HepG2 (cell line): ENCODE results near the gene SH3BP2. TPM values are rescaled to one million over a fixed set of nuclear protein-coding genes. Genes with fewer than 3 reads are reported as not detected.

Source experiments
- HDAC2 ChIP-seq: sonication (generic); formaldehyde crosslinking; IDR thresholded peaks from 2 replicates; pipeline ENCODE4 v1.4.0; 2020; ENCODE audit warnings: missing genetic modification reagents
- JARID2 ChIP-seq: sonication (generic); formaldehyde crosslinking; IDR thresholded peaks from 2 replicates; pipeline ENCODE4 v1.8.1; 2023; ENCODE audit warnings: missing genetic modification reagents, inconsistent platforms; ENCODE audit not compliant: insufficient replicate concordance
- PHF21A ChIP-seq: sonication (generic); formaldehyde crosslinking; IDR thresholded peaks from 2 replicates; pipeline ENCODE4 v1.5.0; 2020; ENCODE audit warnings: mild to moderate bottlenecking, missing genetic modification reagents
- PITX1 ChIP-seq: sonication (generic); formaldehyde crosslinking; IDR thresholded peaks from 2 replicates; pipeline ENCODE4 v1.5.1; 2020; ENCODE audit warnings: mild to moderate bottlenecking, missing genetic modification reagents
- SALL1 ChIP-seq: sonication (generic); formaldehyde crosslinking; IDR thresholded peaks from 2 replicates; pipeline ENCODE4 v1.8.0; 2022; ENCODE audit warnings: mild to moderate bottlenecking, missing genetic modification reagents
- TBX2 ChIP-seq: sonication (generic); formaldehyde crosslinking; IDR thresholded peaks from 2 replicates; pipeline ENCODE4 v1.5.0; 2020; ENCODE audit warnings: missing genetic modification reagents, mild to moderate bottlenecking, borderline replicate concordance
- ZFX ChIP-seq: sonication (generic); formaldehyde crosslinking; IDR thresholded peaks from 2 replicates; pipeline ENCODE4 v1.4.0; 2020; ENCODE audit warnings: mild to moderate bottlenecking, low read depth, missing genetic modification reagents, moderate library complexity
- ZMAT3 ChIP-seq: sonication (generic); formaldehyde crosslinking; conservative IDR thresholded peaks from 2 replicates; pipeline ENCODE4 v1.7.0; 2021; ENCODE audit warnings: missing genetic modification reagents
- ZMYM4 ChIP-seq: sonication (generic); formaldehyde crosslinking; IDR thresholded peaks from 2 replicates; pipeline ENCODE4 v1.8.1; 2023; ENCODE audit warnings: mild to moderate bottlenecking, missing genetic modification reagents
- ZNF296 ChIP-seq: sonication (generic); formaldehyde crosslinking; conservative IDR thresholded peaks from 2 replicates; pipeline ENCODE4 v1.5.0; 2020; ENCODE audit warnings: mild to moderate bottlenecking, missing genetic modification reagents
- ZNF431 ChIP-seq: sonication (generic); formaldehyde crosslinking; IDR thresholded peaks from 2 replicates; pipeline ENCODE4 v1.9.0; 2022; ENCODE audit warnings: missing genetic modification reagents, low read depth, mild to moderate bottlenecking, borderline replicate concordance
- polyA plus RNA-seq, 8 experiments: library from polyadenylated mRNA; depleted of rRNA in 3 of 8; stranded (reverse) in 7 of 8; unstranded in 1 of 8; fragments of >200 nt; fragmentation: Illumina TruSeq in 4 of 8; extraction: Trizol in 4 of 8; gene quantifications; 2 replicates each; pipeline versions ENCODE4 v1.2.1 to v1.2.3, GENCODE V29; 2011 to 2016; ENCODE audit warnings: low read depth in 4 of 8, missing spikeins in 1 of 8, mixed read lengths in 1 of 8; ENCODE audit not compliant: insufficient read depth in 1 of 8
- total RNA-seq, 5 experiments: library from RNA; depleted of rRNA; stranded (reverse); fragments of >200 nt; fragmentation: Illumina TruSeq; extraction: Trizol; gene quantifications; 2 replicates each; pipeline ENCODE4 v1.2.3, GENCODE V29; 2016; ENCODE audit warnings: low read depth in 1 of 5
- TF ChIP-seq, protein P1 (sequence below): sonication (generic); formaldehyde crosslinking; conservative IDR thresholded peaks from 2 replicates; pipeline ENCODE4 v1.4.0; 2020; ENCODE audit warnings: mild to moderate bottlenecking, missing genetic modification reagents, moderate library complexity
- TF ChIP-seq, protein P2 (sequence below): sonication (generic); formaldehyde crosslinking; IDR thresholded peaks from 2 replicates; pipeline ENCODE4 v1.5.0; 2020; ENCODE audit warnings: mild to moderate bottlenecking, missing genetic modification reagents, borderline replicate concordance
- TF ChIP-seq, protein P3 (sequence below): sonication (generic); formaldehyde crosslinking; IDR thresholded peaks from 2 replicates; pipeline ENCODE4 v1.4.0; 2020; ENCODE audit warnings: low read depth, missing genetic modification reagents

Gene SH3BP2
- total and polyA plus RNA-seq, 2 of the 13 experiments (the other 11 are each of a cell fraction or from before 2014, with no cell fraction given) = 16.9 to 34.5 TPM

DNA sequence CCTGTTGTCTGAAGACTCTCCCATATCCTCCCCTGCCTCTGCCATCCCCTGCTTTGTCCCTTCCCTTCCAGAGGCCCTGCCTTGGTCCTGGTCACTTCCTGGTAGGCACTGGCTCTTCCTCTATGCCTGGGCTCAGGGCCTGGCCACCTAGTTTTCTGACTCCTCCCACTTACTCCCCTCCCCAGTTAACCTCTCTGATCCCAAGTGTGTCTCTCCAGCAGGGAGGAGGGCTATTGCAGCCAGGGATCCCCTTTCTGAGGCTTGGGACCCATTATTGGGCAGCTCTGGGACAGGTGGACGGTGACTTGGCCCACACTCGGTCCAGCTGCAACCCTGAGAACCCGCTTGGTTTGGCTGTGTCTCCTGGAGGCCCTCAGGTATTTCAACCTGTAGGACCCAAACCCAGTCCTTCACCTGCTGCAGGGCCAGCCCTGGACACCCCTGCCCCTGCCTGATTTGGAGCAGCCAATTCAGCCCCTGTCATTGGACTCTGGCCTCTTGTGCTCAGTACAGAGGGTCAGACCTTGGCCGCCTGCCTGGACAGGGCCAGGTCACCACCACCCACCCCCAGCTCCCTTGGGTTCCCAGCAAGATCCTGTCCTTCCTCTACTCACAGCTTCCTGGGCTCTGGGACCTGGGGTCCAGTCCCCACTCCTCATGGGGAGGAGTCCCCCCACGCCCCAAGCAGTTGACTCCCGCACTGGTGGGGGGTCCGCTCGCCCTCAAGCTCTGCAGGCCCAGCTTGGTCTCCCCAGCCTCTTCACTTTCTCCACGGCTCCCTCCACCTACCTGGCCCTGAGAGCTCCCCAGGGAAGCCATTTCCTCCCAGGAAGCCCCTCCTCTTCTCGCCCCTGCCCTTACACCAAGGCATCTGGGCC lies 1.1 kb upstream of the SH3BP2 start (continued):
- TF ChIP-seq, protein P1, sequence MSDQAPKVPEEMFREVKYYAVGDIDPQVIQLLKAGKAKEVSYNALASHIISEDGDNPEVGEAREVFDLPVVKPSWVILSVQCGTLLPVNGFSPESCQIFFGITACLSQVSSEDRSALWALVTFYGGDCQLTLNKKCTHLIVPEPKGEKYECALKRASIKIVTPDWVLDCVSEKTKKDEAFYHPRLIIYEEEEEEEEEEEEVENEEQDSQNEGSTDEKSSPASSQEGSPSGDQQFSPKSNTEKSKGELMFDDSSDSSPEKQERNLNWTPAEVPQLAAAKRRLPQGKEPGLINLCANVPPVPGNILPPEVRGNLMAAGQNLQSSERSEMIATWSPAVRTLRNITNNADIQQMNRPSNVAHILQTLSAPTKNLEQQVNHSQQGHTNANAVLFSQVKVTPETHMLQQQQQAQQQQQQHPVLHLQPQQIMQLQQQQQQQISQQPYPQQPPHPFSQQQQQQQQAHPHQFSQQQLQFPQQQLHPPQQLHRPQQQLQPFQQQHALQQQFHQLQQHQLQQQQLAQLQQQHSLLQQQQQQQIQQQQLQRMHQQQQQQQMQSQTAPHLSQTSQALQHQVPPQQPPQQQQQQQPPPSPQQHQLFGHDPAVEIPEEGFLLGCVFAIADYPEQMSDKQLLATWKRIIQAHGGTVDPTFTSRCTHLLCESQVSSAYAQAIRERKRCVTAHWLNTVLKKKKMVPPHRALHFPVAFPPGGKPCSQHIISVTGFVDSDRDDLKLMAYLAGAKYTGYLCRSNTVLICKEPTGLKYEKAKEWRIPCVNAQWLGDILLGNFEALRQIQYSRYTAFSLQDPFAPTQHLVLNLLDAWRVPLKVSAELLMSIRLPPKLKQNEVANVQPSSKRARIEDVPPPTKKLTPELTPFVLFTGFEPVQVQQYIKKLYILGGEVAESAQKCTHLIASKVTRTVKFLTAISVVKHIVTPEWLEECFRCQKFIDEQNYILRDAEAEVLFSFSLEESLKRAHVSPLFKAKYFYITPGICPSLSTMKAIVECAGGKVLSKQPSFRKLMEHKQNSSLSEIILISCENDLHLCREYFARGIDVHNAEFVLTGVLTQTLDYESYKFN (CRISPR knock-in tag) = peak; percentile 69
- TF ChIP-seq ZMYM4 (CRISPR knock-in tag) (peak; percentile 9; the same call in 1 of the 2 replicates), SALL1 (CRISPR knock-in tag) (peak; percentile 35; the same call in 1 of the 2 replicates), PITX1 (CRISPR knock-in tag) (peak; percentile 20; the same call in 1 of the 2 replicates), PHF21A (CRISPR knock-in tag) (peak; percentile 61), ZMAT3 (CRISPR knock-in tag) (0 out of 2 replicates have a peak, but pooled peaks have one; percentile 45), HDAC2 (CRISPR knock-in tag) (peak; percentile 23; the same call in 1 of the 2 replicates), ZNF296 (CRISPR knock-in tag) (0 out of 2 replicates have a peak, but pooled peaks have one; percentile 29), ZNF431 (CRISPR knock-in tag) (0 out of 2 replicates have a peak, but pooled peaks have one; percentile 43), ZFX (peak; percentile 38), TBX2 (peak; percentile 17; the same call in 1 of the 2 replicates), JARID2 (CRISPR knock-in tag) (peak; percentile 49)
- TF ChIP-seq, protein P2, sequence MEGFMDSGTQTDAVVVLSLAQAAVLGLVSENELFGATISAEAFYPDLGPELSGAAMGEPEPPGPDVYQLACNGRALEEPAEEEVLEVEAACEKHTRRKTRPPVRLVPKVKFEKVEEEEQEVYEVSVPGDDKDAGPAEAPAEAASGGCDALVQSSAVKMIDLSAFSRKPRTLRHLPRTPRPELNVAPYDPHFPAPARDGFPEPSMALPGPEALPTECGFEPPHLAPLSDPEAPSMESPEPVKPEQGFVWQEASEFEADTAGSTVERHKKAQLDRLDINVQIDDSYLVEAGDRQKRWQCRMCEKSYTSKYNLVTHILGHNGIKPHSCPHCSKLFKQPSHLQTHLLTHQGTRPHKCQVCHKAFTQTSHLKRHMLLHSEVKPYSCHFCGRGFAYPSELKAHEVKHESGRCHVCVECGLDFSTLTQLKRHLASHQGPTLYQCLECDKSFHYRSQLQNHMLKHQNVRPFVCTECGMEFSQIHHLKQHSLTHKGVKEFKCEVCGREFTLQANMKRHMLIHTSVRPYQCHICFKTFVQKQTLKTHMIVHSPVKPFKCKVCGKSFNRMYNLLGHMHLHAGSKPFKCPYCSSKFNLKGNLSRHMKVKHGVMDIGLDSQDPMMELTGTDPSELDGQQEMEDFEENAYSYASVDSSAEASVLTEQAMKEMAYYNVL (CRISPR knock-in tag) = no peak
- TF ChIP-seq, protein P3, sequence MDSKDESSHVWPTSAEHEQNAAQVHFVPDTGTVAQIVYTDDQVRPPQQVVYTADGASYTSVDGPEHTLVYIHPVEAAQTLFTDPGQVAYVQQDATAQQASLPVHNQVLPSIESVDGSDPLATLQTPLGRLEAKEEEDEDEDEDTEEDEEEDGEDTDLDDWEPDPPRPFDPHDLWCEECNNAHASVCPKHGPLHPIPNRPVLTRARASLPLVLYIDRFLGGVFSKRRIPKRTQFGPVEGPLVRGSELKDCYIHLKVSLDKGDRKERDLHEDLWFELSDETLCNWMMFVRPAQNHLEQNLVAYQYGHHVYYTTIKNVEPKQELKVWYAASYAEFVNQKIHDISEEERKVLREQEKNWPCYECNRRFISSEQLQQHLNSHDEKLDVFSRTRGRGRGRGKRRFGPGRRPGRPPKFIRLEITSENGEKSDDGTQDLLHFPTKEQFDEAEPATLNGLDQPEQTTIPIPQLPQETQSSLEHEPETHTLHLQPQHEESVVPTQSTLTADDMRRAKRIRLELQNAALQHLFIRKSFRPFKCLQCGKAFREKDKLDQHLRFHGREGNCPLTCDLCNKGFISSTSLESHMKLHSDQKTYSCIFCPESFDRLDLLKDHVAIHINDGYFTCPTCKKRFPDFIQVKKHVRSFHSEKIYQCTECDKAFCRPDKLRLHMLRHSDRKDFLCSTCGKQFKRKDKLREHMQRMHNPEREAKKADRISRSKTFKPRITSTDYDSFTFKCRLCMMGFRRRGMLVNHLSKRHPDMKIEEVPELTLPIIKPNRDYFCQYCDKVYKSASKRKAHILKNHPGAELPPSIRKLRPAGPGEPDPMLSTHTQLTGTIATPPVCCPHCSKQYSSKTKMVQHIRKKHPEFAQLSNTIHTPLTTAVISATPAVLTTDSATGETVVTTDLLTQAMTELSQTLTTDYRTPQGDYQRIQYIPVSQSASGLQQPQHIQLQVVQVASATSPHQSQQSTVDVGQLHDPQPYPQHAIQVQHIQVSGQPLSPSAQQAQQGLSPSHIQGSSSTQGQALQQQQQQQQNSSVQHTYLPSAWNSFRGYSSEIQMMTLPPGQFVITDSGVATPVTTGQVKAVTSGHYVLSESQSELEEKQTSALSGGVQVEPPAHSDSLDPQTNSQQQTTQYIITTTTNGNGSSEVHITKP (CRISPR knock-in tag) = peak; percentile 84; the same call in 1 of the 2 replicates
